ENCODE data around the gene MS4A4E.

Gene MS4A4E

DNA sequence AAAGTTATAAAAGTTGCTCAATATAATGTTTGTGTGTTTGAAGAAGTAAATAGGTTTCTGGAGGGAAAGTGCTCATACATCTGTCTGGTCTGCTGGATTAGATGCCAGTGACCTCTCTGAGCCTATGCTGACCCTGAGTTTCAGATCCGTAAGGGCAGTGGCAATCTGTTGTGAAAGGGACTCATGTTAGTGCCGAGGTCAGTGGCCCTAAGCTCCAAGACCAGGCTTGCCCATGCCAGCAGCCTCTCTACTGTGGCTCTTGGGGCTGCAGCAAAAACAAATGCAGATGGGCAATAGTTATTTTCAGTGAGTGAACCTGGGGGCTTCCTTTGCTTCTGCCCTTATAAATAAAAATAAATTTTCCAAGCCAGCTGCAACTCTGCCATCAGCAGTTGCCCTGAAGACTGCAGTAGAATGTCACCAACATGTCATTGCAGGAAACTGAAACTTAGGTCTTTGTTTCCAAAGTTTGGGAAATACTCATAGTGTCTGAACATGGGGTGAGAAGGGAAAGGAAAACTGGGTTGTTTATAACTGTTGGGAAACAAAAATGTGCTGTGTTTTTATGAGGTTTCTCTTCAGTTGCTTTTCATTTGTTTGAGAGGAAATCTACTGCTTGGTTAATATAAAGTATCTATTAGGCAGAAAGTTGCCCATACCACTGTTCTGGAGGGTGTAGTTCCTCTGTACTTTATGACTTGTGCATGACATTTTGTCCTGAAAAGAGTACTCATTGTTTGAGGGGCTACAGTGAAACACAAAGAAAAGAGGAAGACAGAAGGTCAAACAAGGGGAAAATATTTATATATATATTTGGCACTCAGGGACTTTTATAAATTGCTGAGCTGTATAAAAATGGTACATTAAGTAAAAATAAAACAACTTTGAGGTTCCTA lies 9.5 kb upstream of the MS4A4E start:
- no peaks in the 10 kb centered on the region for H3K4me1 ChIP-seq (ENCODE audit: insufficient read depth, low read length)
- H3K9ac ChIP-seq (ENCODE audit: low read depth, low read length): no peak overlapping the region
- H3K36me3 ChIP-seq (ENCODE audit: insufficient read depth, low read length): no peaks in the 10 kb centered on the region
- H3K9me3 ChIP-seq (ENCODE audit: control insufficient read depth, insufficient read depth, low read length): no peaks in the 10 kb centered on the region

DNA sequence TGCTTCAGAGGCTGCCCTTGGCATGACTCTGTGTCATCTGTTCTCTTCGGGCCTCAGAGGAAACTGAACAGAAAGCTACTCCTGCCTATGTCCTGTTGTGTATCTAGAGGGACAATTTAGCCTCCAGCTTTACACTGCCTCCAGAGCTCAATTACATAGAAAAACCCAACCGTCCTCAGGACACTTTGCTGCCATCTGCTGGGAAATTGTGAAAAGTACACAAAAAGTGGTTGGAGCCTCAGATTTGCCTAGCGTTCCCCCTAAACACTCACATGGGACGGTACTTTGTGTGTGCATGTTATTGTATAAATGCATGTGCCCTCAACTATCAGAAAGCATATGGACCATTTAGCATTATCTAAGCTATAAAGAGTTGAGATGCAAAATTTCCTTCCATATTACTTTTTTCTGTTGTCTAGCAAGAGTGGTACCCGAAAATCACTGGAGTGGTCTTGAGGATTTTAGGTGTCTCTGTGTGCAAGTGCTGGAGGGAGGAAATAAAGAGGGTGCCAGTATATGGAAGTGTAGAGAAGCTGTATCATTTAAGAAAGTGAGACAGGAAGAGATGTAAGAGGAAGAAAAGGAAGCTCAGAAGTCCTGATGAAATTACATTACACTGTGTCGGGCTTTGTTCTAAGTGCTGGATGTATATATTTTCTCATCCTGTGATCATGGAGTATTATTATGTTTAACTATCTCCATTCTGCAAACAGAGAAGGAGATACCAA lies 8.7 kb upstream of the MS4A4E start:
- H3K36me3 ChIP-seq (ENCODE audit: insufficient read depth, low read length): no peaks in the 10 kb centered on the region
- H3K4me1 ChIP-seq (ENCODE audit: insufficient read depth, low read length): no peaks in the 10 kb centered on the region
- no peaks in the 10 kb centered on the region for H3K9me3 ChIP-seq (ENCODE audit: control insufficient read depth, insufficient read depth, low read length)
- no peak overlapping the region for H3K9ac ChIP-seq (ENCODE audit: low read depth, low read length)

DNA sequence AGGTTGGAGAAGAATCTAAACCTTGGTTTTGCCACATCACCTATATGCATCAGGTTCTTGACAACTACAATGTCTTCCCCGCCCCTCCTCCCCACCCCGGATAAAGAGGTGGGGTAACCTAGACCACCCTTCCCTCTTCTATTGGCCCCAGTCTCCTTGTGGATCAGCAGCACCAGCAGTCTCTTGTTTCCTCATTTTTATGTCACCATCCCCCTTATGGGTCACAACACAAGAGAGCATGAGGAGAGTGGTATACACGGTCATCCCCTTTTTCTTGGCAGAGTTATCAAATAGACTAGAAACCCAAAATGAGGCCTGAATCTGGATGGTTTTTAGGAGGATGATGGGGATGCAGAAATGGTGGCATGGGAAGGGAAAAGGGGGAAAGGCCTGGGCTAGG lies 1.2 kb downstream of the MS4A4E start:
- Histone ChIP-seq H3K9ac (ENCODE audit: low read depth, low read length) (no peak overlapping the region), H3K9me3 (ENCODE audit: control insufficient read depth, insufficient read depth, low read length) (no peaks in the 10 kb centered on the region), H3K36me3 (ENCODE audit: insufficient read depth, low read length) (no peaks in the 10 kb centered on the region), H3K4me1 (ENCODE audit: insufficient read depth, low read length) (no peaks in the 10 kb centered on the region)

DNA sequence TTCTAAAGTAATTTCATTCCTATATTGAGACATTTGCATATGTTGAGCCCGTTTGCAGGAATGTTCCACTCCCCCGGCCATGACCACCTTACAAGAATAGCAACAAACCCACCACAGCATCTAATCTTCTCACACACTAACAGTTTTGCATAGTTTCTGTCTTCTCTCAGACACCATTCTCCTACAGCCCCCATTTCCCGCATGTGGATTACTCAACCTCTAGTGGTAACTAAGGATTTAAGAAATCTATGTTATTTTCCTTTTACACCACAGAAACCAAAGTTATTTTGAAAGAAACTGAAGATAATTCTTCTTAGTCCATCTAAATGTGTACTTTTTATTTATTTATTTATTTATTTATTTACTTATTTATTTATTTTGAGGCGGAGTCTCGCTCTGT lies 2.3 kb downstream of the MS4A4E start:
- no peaks in the 10 kb centered on the region for H3K4me1 ChIP-seq (ENCODE audit: insufficient read depth, low read length)
- no peak overlapping the region for H3K9ac ChIP-seq (ENCODE audit: low read depth, low read length)
- H3K9me3 ChIP-seq (ENCODE audit: control insufficient read depth, insufficient read depth, low read length): no peaks in the 10 kb centered on the region
- H3K36me3 ChIP-seq (ENCODE audit: insufficient read depth, low read length): no peaks in the 10 kb centered on the region

DNA sequence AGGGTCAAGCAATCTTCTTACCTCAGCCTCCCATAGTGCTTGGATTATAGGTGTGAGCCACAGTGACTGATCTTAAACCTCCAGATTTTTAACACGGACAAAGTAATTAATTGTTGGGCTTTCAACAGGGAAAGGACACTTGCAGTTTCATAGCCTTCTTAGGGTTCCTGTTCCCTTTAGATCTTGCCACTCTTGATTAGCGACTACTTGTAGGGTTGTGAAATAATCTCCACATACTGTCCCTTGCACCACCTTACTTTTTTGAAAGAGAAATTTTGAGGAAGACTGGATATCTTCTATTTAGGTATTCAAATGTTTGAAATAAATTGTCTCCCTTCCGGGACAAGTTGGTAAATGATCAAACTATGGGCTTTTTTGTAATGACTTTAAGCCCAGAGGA lies 7.6 kb downstream of the MS4A4E start:
- Histone ChIP-seq H3K9me3 (ENCODE audit: control insufficient read depth, insufficient read depth, low read length) (no peaks in the 10 kb centered on the region), H3K36me3 (ENCODE audit: insufficient read depth, low read length) (no peaks in the 10 kb centered on the region), H3K9ac (ENCODE audit: low read depth, low read length) (no peak overlapping the region), H3K4me1 (ENCODE audit: insufficient read depth, low read length) (no peaks in the 10 kb centered on the region)

DNA sequence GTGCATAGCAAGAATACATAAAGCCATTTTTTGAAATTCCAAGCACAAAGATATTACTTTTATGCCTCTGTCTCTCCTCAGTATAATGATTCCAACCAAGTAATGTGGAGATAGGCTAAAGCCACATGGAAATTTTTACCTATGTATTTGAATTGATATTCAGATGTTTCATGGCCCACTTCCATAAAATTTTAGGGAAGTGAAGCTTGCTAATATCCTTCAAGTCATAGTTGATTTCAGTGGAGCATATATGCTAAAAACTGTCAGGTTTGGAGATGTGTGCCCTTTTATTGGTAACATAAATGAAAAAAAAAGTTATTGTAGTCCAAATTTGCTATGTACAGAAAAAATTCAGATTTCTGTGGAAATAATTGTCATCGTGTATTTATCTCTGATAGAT lies 12.3 kb downstream of the MS4A4E start:
- Histone ChIP-seq H3K9ac (ENCODE audit: low read depth, low read length) (no peak overlapping the region), H3K36me3 (ENCODE audit: insufficient read depth, low read length) (no peaks in the 10 kb centered on the region), H3K4me1 (ENCODE audit: insufficient read depth, low read length) (no peaks in the 10 kb centered on the region), H3K9me3 (ENCODE audit: control insufficient read depth, insufficient read depth, low read length) (no peaks in the 10 kb centered on the region)

DNA sequence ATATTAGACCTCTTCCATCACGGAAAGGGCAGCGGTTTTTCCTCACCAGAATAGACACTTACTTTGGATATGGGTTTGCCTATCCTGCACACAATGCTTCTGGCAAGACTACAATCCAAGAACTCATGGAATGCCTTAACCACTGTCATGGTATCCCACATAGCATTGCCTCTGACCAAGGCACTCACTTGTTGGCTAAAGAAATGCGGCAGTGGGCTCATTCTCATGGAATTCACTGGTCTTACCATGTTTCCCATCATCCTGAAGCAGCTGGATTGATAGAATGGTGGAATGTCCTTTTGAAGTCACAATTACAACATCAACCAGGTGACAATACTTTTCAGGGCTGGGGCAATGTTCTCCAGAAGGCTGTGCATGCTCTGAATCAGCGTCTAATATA lies 20.8 kb downstream of the MS4A4E start:
- no peaks in the 10 kb centered on the region for H3K9me3 ChIP-seq (ENCODE audit: control insufficient read depth, insufficient read depth, low read length)
- no peaks in the 10 kb centered on the region for H3K4me1 ChIP-seq (ENCODE audit: insufficient read depth, low read length)
- no peak overlapping the region for H3K9ac ChIP-seq (ENCODE audit: low read depth, low read length)
- H3K36me3 ChIP-seq (ENCODE audit: insufficient read depth, low read length): no peaks in the 10 kb centered on the region

DNA sequence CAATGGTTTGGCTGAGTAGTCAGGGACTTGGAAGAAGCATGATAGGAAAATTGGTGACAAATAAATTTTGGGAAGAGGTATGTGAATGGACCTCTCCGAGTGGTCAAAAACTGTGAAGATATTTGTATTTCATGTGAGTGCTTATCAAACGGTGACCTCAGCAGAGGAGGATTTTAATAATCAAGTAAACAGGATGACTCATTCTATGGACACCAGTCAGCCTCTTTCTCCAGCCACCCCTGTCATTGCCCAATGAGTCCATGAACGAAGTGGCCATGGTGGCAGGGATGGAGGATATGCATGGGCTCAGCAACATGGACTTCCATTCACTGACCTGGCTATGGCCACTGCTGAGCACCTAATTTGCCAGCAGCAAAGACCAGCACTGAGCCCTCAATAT lies 21.2 kb downstream of the MS4A4E start:
- no peaks in the 10 kb centered on the region for H3K4me1 ChIP-seq (ENCODE audit: insufficient read depth, low read length)
- H3K36me3 ChIP-seq (ENCODE audit: insufficient read depth, low read length): no peaks in the 10 kb centered on the region
- no peak overlapping the region for H3K9ac ChIP-seq (ENCODE audit: low read depth, low read length)
- H3K9me3 ChIP-seq (ENCODE audit: control insufficient read depth, insufficient read depth, low read length): no peaks in the 10 kb centered on the region

DNA sequence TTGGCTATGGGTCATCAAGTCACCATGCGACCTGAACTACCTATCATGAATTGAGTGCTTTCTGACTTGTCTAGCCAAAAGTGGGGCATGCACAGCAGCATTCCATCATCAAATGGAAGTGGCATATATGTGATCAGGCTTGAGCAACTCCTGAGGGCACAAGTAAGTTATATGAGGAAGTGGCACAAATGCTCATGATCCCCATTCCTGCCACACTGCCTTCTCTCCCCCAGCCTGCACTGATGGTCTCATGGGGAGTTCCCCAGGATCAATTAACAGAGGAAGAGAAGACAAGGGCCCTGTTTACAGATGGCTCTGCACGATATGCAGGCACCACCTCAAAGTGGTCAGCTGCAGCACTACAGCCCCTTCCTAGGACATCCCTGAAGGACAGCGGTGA lies 21.8 kb downstream of the MS4A4E start:
- Histone ChIP-seq H3K4me1 (ENCODE audit: insufficient read depth, low read length) (no peaks in the 10 kb centered on the region), H3K9me3 (ENCODE audit: control insufficient read depth, insufficient read depth, low read length) (no peaks in the 10 kb centered on the region), H3K9ac (ENCODE audit: low read depth, low read length) (no peak overlapping the region), H3K36me3 (ENCODE audit: insufficient read depth, low read length) (no peaks in the 10 kb centered on the region)

DNA sequence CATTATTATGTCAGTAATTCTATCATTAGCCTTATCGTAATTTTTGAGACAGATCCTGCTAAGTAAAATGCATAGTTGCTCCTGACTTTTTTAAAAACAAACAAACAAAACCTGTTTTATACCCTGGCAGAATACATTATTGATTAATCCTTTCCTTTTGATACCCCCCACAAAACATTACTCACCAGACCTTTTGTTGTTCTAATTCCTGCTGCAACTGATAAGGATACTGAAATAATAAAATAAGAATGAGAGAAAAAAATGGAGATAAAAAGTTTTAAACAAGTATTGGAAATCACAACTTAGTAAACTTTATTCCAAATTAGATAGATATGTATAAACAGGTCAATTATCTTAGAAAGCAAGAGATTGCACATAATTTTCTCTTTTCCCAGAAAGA lies 28.6 kb downstream of the MS4A4E start:
- no peaks in the 10 kb centered on the region for H3K36me3 ChIP-seq (ENCODE audit: insufficient read depth, low read length)
- no peak overlapping the region for H3K9ac ChIP-seq (ENCODE audit: low read depth, low read length)
- no peaks in the 10 kb centered on the region for H3K9me3 ChIP-seq (ENCODE audit: control insufficient read depth, insufficient read depth, low read length)
- no peaks in the 10 kb centered on the region for H3K4me1 ChIP-seq (ENCODE audit: insufficient read depth, low read length)

DNA sequence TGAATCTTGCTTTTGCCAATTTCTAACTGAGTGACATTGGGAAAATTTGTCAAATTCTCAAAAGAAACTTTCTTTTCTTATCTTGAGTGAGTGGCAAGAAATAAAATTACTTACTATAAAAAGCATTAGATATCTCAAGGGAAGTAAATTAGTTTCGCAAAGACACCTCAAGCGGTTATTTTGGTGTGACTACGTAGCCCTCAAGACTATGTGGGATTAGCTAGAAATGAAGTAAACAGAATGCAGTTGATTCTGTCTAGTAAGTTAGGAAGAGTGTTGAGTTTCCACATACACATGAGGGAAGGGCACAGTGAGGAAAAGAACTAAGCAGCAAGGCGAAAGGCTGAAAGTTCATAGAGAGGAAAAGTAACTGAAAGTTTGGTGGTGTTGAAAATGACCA lies 31.7 kb downstream of the MS4A4E start:
- H3K9me3 ChIP-seq (ENCODE audit: control insufficient read depth, insufficient read depth, low read length): no peaks in the 10 kb centered on the region
- no peaks in the 10 kb centered on the region for H3K4me1 ChIP-seq (ENCODE audit: insufficient read depth, low read length)
- no peak overlapping the region for H3K9ac ChIP-seq (ENCODE audit: low read depth, low read length)
- no peaks in the 10 kb centered on the region for H3K36me3 ChIP-seq (ENCODE audit: insufficient read depth, low read length)

DNA sequence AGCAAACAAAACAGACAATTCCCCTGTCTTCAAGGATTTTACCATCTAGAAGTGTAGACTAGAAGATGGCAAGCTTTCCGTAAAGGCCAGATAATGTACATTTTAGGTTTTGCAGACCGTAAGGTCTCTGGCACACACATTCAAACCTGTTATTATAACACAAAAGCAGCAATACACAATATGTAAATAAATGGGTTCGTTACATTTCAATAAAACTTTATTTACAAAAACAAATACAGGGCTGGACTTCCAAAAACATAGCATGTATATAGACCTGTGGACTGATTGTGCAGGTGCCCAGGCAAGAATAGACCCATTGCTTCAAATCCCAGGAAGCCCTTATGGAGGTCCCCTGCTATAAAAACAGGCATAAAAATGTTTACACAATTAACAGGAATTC lies 33.0 kb downstream of the MS4A4E start:
- no peaks in the 10 kb centered on the region for H3K9me3 ChIP-seq (ENCODE audit: control insufficient read depth, insufficient read depth, low read length)
- H3K36me3 ChIP-seq (ENCODE audit: insufficient read depth, low read length): no peaks in the 10 kb centered on the region
- H3K4me1 ChIP-seq (ENCODE audit: insufficient read depth, low read length): no peaks in the 10 kb centered on the region
- H3K9ac ChIP-seq (ENCODE audit: low read depth, low read length): no peak overlapping the region

DNA sequence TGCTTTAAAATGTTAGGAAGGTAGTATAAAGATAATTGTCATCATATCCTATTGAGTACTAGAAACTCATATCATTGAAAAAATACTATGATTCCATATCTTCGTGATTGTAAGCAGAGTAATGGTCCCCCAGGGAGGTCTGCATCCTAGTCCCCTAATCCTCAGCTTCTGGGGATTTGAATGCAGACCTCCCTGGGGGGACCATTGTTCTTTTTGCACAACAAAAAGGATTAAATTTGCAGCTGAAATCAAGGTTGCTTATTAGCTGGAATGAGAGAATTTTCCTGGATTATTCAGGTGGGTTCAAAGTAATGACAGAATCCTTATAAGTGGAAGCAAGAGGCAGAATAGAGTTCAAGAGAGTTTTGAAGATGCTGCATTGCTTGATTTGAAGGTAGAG lies 34.0 kb downstream of the MS4A4E start:
- Histone ChIP-seq H3K9ac (ENCODE audit: low read depth, low read length) (no peak overlapping the region), H3K4me1 (ENCODE audit: insufficient read depth, low read length) (no peaks in the 10 kb centered on the region), H3K9me3 (ENCODE audit: control insufficient read depth, insufficient read depth, low read length) (no peaks in the 10 kb centered on the region), H3K36me3 (ENCODE audit: insufficient read depth, low read length) (no peaks in the 10 kb centered on the region)

DNA sequence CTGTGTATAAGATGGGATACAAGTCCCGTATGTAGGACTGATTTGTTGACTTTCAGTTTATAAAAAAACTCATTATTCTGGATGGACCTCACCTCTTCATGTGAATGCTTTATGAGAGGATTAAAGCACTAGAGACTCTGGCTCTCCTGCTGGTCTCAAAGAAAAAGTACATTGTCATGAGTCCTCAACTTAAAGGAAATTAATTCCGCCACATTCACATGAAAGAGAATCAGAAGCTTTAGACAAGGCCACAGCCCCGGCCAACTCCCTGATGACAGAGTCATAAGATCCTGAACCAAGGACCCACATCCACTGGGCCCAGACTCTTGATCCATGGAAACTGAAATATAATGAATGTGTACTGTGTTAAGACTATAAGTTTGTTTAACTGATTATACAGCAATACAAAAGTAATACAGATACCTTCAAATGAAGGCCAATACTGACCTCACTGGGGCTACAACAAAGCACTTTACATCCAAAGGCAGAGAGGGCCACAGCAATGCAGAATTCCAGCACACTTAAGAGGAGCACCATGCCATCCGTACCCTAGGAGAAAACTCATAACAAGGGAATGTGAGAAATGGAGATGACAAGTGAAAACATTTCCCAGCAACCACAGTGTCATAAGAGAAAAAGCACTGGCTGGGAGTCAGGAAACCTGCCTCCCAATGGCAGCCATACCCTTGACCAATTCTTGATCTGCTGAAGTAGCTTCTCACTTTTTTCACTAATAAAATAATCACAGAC lies 34.6 kb downstream of the MS4A4E start:
- Histone ChIP-seq H3K4me1 (ENCODE audit: insufficient read depth, low read length) (no peaks in the 10 kb centered on the region), H3K9me3 (ENCODE audit: control insufficient read depth, insufficient read depth, low read length) (no peaks in the 10 kb centered on the region), H3K36me3 (ENCODE audit: insufficient read depth, low read length) (no peaks in the 10 kb centered on the region), H3K9ac (ENCODE audit: low read depth, low read length) (no peak overlapping the region)

Measured in ES-I3 (cell line).